Stimulated activated naive CD8-positive, alpha-beta T cell treated with anti-CD3 and anti-CD28 coated beads, Interleukin-15, Interleukin-2, amounts not matched to agents 100 ng/mL and 50 ng/mL, for 24 hours (primary cell): ENCODE measurements around the gene ALDH2.
"Not testable (repeated sequence)": the region's sequence is repeated elsewhere in the genome, so short reads cannot be mapped to it uniquely, and the experiment has no call there.

Experiments used
- H3K27ac Mint-ChIP-seq: one replicate; pipeline ENCODE4 v1.8.0; 2021; ENCODE audit warnings: mild to moderate bottlenecking, mixed read lengths
- H3K27me3 Mint-ChIP-seq: one replicate; pipeline ENCODE4 v1.8.0; 2021; ENCODE audit warnings: mixed read lengths
- H3K36me3 Mint-ChIP-seq: one replicate; pipeline ENCODE4 v1.8.0; 2021; ENCODE audit warnings: low read depth, mixed read lengths
- H3K4me1 Mint-ChIP-seq: one replicate; pipeline ENCODE4 v1.8.0; 2021; ENCODE audit warnings: low read depth, mixed read lengths
- H3K4me3 Mint-ChIP-seq: one replicate; pipeline ENCODE4 v1.8.0; 2021; ENCODE audit warnings: mild to moderate bottlenecking, mixed read lengths
- H3K9me3 Mint-ChIP-seq: one replicate; pipeline ENCODE4 v1.8.0; 2021; ENCODE audit warnings: mixed read lengths

The ALDH2 gene

GRCh38 chr12:111822886-111823285 is 56.2 kb downstream of the ALDH2 start:
- no peaks in the 10 kb centered on the region for H3K36me3 Mint-ChIP-seq
- H3K27ac Mint-ChIP-seq, result no peak overlapping the region
- H3K4me3 Mint-ChIP-seq, result no peak overlapping the region

GRCh38 chr12:111823891-111824290 is 57.2 kb downstream of the ALDH2 start:
- Mint-ChIP-seq H3K4me3 (no peak overlapping the region), H3K27ac (no peak overlapping the region), H3K4me1 (no peaks in the 10 kb centered on the region), H3K36me3 (no peaks in the 10 kb centered on the region), H3K27me3 (peaks cover 25% of the 10 kb centered on the region), H3K9me3 (no peaks in the 10 kb centered on the region)

More at GRCh38 chr12:111822886-111823285, 56.2 kb downstream of the ALDH2 start:
- H3K9me3 Mint-ChIP-seq, result no peaks in the 10 kb centered on the region
- H3K27me3 Mint-ChIP-seq, result peaks cover 25% of the 10 kb centered on the region
- H3K4me1 Mint-ChIP-seq, result no peaks in the 10 kb centered on the region

- not testable (repeated sequence) for H3K27ac Mint-ChIP-seq, H3K36me3 Mint-ChIP-seq, H3K4me3 Mint-ChIP-seq, H3K9me3 Mint-ChIP-seq, H3K4me1 Mint-ChIP-seq
- peaks cover 25% of the 10 kb centered on the region for H3K27me3 Mint-ChIP-seq
These were observed 57.6 kb downstream of the ALDH2 start for GRCh38 chr12:111824312-111824711.

- no peak overlapping the region for H3K4me3 Mint-ChIP-seq
- H3K27me3 Mint-ChIP-seq, result peaks cover 25% of the 10 kb centered on the region
- H3K4me1 Mint-ChIP-seq, result no peaks in the 10 kb centered on the region
- no peaks in the 10 kb centered on the region for H3K36me3 Mint-ChIP-seq
- no peak overlapping the region for H3K27ac Mint-ChIP-seq
- H3K9me3 Mint-ChIP-seq, result no peaks in the 10 kb centered on the region
These were observed 58.8 kb downstream of the ALDH2 start for GRCh38 chr12:111825509-111825908.

GRCh38 chr12:111826316-111826715 is 59.6 kb downstream of the ALDH2 start:
- H3K36me3 Mint-ChIP-seq, result no peaks in the 10 kb centered on the region
- H3K27me3 Mint-ChIP-seq, result peaks cover 21% of the 10 kb centered on the region
- no peaks in the 10 kb centered on the region for H3K9me3 Mint-ChIP-seq
- H3K27ac Mint-ChIP-seq, result no peak overlapping the region
- no peaks in the 10 kb centered on the region for H3K4me1 Mint-ChIP-seq
- H3K4me3 Mint-ChIP-seq, result no peak overlapping the region

GRCh38 chr12:111826992-111827391 is 60.3 kb downstream of the ALDH2 start:
- no peak overlapping the region for H3K4me3 Mint-ChIP-seq
- no peaks in the 10 kb centered on the region for H3K9me3 Mint-ChIP-seq
- no peaks in the 10 kb centered on the region for H3K36me3 Mint-ChIP-seq
- H3K27me3 Mint-ChIP-seq, result peaks cover 21% of the 10 kb centered on the region
- H3K27ac Mint-ChIP-seq, result no peak overlapping the region
- H3K4me1 Mint-ChIP-seq, result no peaks in the 10 kb centered on the region

GRCh38 chr12:111827907-111828306 is 61.2 kb downstream of the ALDH2 start:
- Mint-ChIP-seq H3K4me1 (no peaks in the 10 kb centered on the region), H3K9me3 (no peaks in the 10 kb centered on the region), H3K27ac (no peak overlapping the region), H3K36me3 (no peaks in the 10 kb centered on the region), H3K27me3 (peaks cover 14% of the 10 kb centered on the region), H3K4me3 (no peak overlapping the region)

GRCh38 chr12:111828338-111828979 is 61.7 kb downstream of the ALDH2 start:
- no peak overlapping the region for H3K4me3 Mint-ChIP-seq
- H3K27ac Mint-ChIP-seq, result no peak overlapping the region
- no peaks in the 10 kb centered on the region for H3K9me3 Mint-ChIP-seq
- H3K4me1 Mint-ChIP-seq, result no peaks in the 10 kb centered on the region
- no peaks in the 10 kb centered on the region for H3K36me3 Mint-ChIP-seq
- peaks cover 10% of the 10 kb centered on the region for H3K27me3 Mint-ChIP-seq

- H3K9me3 Mint-ChIP-seq, H3K4me3 Mint-ChIP-seq, H3K27ac Mint-ChIP-seq, H3K4me1 Mint-ChIP-seq, H3K27me3 Mint-ChIP-seq, H3K36me3 Mint-ChIP-seq: not testable (repeated sequence)
These were observed 62.9 kb downstream of the ALDH2 start for GRCh38 chr12:111829635-111830034.

- not testable (repeated sequence) for H3K27me3 Mint-ChIP-seq, H3K4me3 Mint-ChIP-seq
These were observed 68.1 kb downstream of the ALDH2 start for GRCh38 chr12:111834740-111835386.

GRCh38 chr12:111835531-111836181 is 68.9 kb downstream of the ALDH2 start:
- not testable (repeated sequence) for H3K27me3 Mint-ChIP-seq, H3K27ac Mint-ChIP-seq, H3K9me3 Mint-ChIP-seq, H3K4me3 Mint-ChIP-seq
- Mint-ChIP-seq H3K36me3 (peaks cover 21% of the 10 kb centered on the region), H3K4me1 (peaks cover 33% of the 10 kb centered on the region)

More at GRCh38 chr12:111834740-111835386, 68.1 kb downstream of the ALDH2 start:
- H3K9me3 Mint-ChIP-seq, result not testable (repeated sequence)
- Mint-ChIP-seq H3K4me1 (peaks cover 25% of the 10 kb centered on the region), H3K36me3 (peaks cover 17% of the 10 kb centered on the region), H3K27ac (peak overlapping the region; percentile 31)

GRCh38 chr12:111838353-111838752 is 71.6 kb downstream of the ALDH2 start:
- Mint-ChIP-seq H3K27ac (no peak overlapping the region), H3K36me3 (peaks cover 30% of the 10 kb centered on the region), H3K27me3 (no peaks in the 10 kb centered on the region), H3K4me1 (peaks cover 49% of the 10 kb centered on the region), H3K9me3 (no peaks in the 10 kb centered on the region), H3K4me3 (no peak overlapping the region)

GRCh38 chr12:111840807-111841206 is 74.1 kb downstream of the ALDH2 start:
- Mint-ChIP-seq H3K9me3 (no peaks in the 10 kb centered on the region), H3K27ac (peak overlapping the region; percentile 98), H3K36me3 (peaks cover 36% of the 10 kb centered on the region), H3K4me1 (peaks cover 61% of the 10 kb centered on the region), H3K4me3 (peak overlapping the region; percentile 93), H3K27me3 (no peaks in the 10 kb centered on the region)

- H3K4me1 Mint-ChIP-seq, result peaks cover 63% of the 10 kb centered on the region
- no peaks in the 10 kb centered on the region for H3K9me3 Mint-ChIP-seq
- H3K36me3 Mint-ChIP-seq, result peaks cover 41% of the 10 kb centered on the region
- H3K27me3 Mint-ChIP-seq, result no peaks in the 10 kb centered on the region
- H3K27ac Mint-ChIP-seq, result peak overlapping the region; percentile 98
- H3K4me3 Mint-ChIP-seq, result peak overlapping the region; percentile 93
These were observed 74.6 kb downstream of the ALDH2 start for GRCh38 chr12:111841236-111841749.
